NCI-H748 (cell line): ENCODE data around the gene GUCY1A1.

Experiments used
- DNase-seq: peaks from one replicate; lab custom pipeline; 2025; ENCODE audit not compliant: unreplicated experiment; lab: John Stamatoyannopoulos, UW

The GUCY1A1 gene

DNA sequence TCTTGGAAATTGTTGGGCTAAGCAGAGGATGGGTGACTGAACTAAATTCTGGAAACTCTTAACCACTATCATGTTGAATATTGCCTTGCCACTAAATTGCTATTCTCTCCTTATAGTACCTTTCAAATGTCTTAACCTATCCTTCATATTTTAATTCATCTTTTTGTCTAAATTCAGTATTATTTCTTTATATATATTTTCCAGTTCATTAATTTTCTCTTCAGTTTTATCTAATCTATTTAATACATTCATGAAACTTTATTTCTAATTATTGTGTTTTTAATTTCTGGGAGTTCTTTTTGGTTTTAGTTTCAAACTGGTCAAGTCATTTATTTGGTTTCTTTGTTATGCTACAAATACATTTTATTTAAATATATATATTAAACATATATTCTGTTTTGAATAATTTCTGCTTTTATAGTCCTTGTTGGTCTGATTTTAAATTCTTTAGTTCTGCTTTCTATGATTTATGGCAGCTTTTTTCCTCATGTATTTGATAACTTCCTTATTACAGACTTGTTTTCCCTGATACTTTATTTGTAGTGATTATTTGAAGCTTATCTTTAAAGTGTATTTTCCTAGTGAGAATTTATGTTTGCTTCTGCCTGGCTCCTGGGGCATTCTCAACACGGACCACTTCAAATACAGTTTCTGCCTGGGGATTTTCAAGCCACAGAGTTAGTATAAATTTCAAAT is 8.5 kb upstream of the GUCY1A1 start:
- no peak for DNase-seq

- DNase-seq = no peak
These were observed 8.0 kb upstream of the GUCY1A1 start for GRCh38 chr4:155658681-155659064.

DNA sequence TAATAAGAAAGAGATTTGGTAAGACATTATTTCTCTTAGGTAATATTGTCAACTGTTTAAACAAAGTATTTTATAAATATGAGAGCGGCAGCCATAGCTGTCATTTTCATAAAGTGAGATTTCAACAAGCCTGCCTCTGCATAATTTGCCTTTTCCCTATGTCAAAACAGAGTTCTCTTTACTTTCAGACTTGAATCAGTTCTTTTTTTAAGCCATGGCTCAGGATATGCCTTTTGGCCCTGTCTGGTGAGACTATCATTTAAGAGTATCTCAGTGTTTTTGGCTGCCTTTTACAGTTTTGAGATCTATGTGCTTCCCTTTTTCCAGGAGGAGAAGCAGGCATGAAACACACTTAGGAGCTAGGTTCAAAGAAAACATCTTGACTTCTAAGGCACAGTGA is 7.5 kb upstream of the GUCY1A1 start:
- no peak for DNase-seq

- DNase-seq = no peak
These were observed 6.2 kb upstream of the GUCY1A1 start for GRCh38 chr4:155660436-155660835.

DNA sequence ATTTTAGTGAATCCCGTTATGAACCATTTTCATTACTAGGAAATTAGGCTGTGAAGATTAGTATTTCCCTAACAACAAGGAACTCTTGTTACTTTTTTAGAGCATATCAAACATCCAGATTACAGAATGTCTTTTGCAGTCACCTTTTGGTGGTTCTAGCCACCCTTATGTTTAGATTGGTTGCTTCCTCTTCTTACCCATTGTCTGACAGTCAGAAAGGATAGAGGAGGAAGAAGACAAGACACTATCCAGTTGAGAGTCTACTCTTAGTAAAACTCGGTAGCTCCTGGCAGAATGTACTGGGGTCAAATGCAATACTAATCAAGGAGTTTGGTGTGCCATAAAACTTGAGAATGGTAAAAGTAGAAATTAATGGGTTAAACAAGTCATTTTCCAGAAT is 1.6 kb upstream of the GUCY1A1 start:
- DNase-seq = no peak

DNA sequence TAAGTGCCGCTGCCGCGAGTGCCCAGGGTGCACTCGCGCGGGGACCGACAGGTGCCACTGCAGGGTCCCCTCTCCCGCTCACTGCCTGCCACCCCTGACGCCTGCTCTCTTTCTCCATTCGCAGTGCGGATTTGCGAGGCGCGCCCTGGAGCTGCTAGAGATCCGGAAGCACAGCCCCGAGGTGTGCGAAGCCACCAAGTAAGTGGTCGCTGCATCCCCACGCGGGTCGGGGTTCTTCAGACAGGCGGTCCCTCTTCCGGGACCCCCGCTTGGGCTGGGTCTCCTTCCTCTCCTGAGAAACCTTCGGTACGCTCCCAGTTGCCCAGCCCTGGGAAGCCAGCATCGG is 547 bp downstream of the GUCY1A1 start:
- DNase-seq = peak; percentile 83

- DNase-seq = peak; percentile 79
These were observed 1.2 kb downstream of the GUCY1A1 start for GRCh38 chr4:155667568-155668511.

DNA sequence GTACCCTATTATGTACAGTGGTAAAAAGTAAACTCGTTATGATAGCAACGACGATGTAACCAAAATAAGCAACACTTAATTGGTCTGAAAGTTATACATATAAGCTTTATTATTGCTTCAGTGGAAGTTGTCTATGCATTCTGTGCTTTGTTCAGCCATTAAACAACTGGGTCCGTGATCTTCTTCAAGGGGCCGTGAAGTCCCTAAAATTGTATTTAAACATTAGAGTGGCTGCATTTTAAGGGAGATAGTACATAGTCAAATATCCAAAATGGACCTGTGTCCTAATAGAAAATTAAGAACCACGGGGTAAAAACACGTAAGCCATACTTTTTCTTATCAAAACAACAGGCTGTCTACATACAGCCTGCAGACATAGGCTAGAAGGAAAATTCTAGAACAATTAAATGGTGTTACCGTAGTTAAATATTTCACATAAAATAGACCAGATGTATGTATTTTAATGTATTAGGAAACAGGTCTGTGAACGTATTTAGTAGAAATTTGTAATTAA is 2.1 kb downstream of the GUCY1A1 start:
- DNase-seq = peak; percentile 14

DNA sequence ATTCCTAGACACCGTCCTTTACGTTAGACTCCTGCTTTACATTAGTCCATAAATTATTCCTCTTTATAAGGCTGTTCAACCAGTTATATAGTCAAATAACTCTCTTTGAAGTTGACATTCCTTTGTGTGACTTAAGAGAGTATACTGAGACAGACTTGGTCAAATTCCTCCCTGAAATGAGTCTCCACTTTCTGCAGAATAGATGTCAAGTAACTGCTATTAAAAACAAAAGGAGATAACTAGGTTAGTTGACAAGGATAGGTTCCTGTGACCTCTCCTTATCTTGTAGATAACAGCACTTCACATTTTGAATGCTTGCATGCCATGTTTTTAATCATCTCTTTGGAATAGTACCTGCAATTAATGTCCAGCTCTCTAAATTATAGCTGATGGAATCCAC is 5.7 kb downstream of the GUCY1A1 start:
- no peak for DNase-seq

- DNase-seq = no peak
These were observed 6.9 kb downstream of the GUCY1A1 start for GRCh38 chr4:155673453-155673979.

DNA sequence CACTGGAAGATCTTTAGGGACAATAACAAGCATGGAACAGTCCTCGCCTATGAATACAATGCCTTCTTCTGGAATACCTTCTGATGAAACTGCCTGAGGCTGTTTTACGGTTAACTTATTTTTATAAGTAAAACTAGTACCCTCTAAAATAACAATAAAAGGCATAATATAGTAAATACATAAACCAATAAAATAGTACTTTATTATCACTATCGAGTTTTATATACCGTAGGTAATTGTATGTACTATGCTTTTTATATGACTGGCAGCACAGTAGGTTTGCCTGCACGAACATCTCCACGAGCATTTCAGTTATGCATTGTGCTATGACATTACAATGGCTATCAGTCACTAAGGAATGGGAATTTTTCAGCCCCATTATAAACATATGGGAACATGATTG is 8.0 kb downstream of the GUCY1A1 start:
- DNase-seq = no peak

DNA sequence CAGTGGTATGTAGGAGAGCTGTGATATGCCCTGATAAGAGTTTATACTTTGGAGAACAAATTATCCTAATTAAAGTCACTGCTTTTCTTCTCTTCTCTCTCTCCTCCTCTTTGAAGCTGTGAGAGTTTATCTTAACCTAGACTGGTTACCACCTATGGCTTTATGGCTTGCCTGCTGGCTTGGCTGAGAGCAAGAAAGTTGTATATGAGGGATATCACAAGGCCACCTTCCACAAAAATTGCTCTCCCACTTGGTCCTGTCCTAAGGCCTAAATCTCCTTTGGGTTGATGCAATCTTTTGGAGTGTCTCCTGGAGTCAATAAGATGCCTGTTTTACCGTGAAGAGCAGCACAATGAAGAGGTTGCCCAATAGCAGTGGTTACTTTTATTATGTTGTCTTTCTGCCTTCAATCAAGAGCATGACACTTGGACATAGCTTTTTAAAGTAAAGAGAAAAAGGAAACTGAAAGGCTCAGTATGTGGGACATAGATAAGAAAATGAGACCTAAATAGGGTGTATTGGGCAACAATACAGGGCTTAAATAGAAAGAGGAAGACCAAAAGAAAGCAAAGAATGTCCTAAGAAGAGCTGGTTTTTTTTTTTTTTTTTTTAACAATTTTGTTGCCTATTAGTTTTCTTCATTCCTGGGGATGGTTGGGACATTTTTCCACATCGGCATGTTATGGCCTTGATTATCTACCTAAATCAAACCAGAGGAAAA is 9.2 kb downstream of the GUCY1A1 start:
- no peak for DNase-seq

GRCh38 chr4:155676430-155676825 is 9.8 kb downstream of the GUCY1A1 start:
- DNase-seq = peak; percentile 57

- no peak for DNase-seq
These were observed 11.4 kb downstream of the GUCY1A1 start for GRCh38 chr4:155678011-155678410.

- DNase-seq = no peak
These were observed 12.7 kb downstream of the GUCY1A1 start for GRCh38 chr4:155679343-155679742.

DNA sequence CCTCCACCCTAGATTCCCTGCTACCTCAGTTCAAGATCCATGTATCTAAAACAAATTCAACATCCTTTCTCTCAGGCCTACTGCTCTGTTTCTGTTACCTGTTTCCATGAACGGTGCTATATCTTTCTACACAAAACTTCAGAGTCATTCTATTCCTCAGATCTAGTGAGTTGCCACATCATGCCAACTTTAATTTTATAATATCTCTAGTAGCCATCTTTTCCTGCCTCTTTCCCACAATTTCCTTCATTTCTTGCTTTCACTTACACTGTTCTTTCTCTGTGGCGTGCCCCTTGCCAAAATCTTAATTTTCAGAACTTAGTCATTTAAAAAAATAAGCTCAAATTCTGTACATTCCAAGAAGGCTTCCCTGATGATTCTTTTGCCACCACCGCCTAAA is 15.2 kb downstream of the GUCY1A1 start:
- no peak for DNase-seq

DNA sequence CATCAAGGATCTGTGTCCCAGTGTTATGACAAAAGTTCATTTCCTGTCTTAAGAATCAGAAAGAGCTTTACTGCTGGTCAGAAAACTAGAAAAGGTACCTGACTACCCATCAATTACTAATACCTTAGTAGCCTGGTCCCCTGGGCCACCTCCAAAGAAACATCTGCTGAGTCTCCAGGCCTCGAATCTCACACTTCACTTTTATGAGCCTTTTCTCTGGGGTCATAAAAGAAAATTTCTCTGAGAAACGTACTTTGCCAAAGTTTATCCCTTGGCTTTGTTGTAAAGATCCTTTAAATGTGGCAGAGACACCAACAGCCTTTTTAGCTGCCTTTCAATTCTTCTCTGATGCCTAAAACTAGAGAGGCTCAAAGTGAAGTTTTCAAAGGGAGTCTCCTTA is 17.8 kb downstream of the GUCY1A1 start:
- no peak for DNase-seq

GRCh38 chr4:155684892-155685541 is 18.4 kb downstream of the GUCY1A1 start:
- no peak for DNase-seq

DNA sequence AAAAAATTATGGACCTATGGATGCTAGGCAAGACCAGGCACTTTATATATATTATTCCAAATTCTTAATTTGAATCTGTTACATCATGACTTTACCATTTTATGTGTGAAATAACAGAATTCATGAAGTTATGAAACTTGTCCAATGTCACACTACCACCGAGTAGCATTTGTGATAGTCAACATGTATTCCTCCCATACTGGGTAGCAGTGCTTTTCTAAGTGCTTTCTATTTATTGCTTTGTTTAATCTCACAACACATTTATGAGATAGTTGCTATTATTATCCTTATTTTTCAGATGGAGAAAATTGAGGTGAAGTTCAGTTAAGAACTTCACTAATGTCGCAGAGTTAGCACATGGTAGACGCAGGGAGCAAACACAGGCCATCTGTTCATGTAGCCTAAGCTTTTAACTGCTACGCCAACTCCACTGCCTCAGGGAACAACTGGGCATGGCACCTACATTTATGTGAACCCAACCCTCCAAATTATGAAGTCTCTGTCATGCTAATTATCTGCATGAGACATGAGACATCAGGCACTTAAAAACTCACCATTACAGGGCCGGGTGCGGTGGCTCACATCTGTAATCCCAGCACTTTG is 20.8 kb downstream of the GUCY1A1 start:
- DNase-seq = no peak

GRCh38 chr4:155688211-155688610 is 21.6 kb downstream of the GUCY1A1 start:
- no peak for DNase-seq
